B cell (primary cell): ENCODE data around the gene PPM1N.

Experiments used
- EZH2 ChIP-seq: IDR thresholded peaks from 2 replicates; pipeline ENCODE4 v1.6.1; 2012; ENCODE audit warnings: borderline replicate concordance, low read depth, mild to moderate bottlenecking, moderate library complexity, low read length; ENCODE audit not compliant: insufficient read depth, poor library complexity, severe bottlenecking
- TF ChIP-seq, protein P1 (sequence below): fragments of 200-600 bp; IDR thresholded peaks from one replicate; pipeline ENCODE4 v1.8.0; 2022; ENCODE audit warnings: antibody characterized with exemption, mild to moderate bottlenecking

GRCh38 chr19:45503909-45504308 lies 5.7 kb downstream of the PPM1N start:
- TF ChIP-seq, protein P1, sequence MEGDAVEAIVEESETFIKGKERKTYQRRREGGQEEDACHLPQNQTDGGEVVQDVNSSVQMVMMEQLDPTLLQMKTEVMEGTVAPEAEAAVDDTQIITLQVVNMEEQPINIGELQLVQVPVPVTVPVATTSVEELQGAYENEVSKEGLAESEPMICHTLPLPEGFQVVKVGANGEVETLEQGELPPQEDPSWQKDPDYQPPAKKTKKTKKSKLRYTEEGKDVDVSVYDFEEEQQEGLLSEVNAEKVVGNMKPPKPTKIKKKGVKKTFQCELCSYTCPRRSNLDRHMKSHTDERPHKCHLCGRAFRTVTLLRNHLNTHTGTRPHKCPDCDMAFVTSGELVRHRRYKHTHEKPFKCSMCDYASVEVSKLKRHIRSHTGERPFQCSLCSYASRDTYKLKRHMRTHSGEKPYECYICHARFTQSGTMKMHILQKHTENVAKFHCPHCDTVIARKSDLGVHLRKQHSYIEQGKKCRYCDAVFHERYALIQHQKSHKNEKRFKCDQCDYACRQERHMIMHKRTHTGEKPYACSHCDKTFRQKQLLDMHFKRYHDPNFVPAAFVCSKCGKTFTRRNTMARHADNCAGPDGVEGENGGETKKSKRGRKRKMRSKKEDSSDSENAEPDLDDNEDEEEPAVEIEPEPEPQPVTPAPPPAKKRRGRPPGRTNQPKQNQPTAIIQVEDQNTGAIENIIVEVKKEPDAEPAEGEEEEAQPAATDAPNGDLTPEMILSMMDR: no peak
- no peak for TF ChIP-seq EZH2
